Stimulated activated CD4-positive, alpha-beta T cell treated with anti-CD3 and anti-CD28 coated beads, Interleukin-15, amount 100 ng/mL, for 48 hours (primary cell): Measurements from ENCODE around the gene EIF4A3.

Experiments
- DNase-seq, 2 donors: peaks; one replicate each; pipeline ENCODE4 v3.0.0-alpha.2; 2020; ENCODE audit warnings: low read depth in 2 of 2

EIF4A3 gene

DNA sequence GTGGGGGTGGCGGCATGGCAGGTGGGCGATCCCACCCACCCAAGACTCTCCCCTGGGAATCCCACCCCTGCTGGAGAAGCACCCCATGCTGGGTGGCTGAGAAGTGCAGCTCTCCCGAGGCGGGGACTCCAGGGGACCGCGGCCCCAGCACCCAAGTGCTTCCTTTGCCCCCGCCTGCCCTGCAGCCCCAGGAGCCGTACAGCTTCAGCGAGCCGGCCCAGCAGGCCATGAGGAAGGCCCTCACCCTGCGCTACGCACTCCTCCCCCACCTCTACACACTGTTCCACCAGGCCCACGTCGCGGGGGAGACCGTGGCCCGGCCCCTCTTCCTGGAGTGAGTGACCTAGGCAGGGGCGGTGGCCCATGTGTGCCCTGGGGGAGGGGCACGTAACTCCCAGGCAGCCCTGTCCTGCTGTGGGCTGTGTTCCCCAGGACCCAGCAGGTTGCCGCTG lies 33.9 kb downstream of the EIF4A3 start:
- DNase-seq, result no peak

DNA sequence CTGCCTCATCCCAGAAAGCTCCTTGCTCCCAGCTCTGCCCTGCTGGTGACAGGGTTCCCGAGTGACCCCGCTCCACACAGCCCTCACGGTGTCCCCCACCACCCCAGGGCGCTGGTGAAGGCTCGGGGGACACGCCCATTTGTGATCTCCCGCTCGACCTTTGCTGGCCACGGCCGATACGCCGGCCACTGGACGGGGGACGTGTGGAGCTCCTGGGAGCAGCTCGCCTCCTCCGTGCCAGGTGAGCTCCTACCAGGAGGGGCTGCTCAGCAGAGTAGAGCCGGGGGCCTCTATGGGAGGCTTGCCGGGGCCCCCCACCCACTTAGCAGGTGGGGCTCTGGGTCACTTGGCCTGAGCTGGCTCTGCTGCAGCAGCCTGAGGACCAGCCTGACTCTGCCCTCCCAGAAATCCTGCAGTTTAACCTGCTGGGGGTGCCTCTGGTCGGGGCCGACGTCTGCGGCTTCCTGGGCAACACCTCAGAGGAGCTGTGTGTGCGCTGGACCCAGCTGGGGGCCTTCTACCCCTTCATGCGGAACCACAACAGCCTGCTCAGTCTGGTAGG lies 34.4 kb downstream of the EIF4A3 start:
- no peak for DNase-seq

DNA sequence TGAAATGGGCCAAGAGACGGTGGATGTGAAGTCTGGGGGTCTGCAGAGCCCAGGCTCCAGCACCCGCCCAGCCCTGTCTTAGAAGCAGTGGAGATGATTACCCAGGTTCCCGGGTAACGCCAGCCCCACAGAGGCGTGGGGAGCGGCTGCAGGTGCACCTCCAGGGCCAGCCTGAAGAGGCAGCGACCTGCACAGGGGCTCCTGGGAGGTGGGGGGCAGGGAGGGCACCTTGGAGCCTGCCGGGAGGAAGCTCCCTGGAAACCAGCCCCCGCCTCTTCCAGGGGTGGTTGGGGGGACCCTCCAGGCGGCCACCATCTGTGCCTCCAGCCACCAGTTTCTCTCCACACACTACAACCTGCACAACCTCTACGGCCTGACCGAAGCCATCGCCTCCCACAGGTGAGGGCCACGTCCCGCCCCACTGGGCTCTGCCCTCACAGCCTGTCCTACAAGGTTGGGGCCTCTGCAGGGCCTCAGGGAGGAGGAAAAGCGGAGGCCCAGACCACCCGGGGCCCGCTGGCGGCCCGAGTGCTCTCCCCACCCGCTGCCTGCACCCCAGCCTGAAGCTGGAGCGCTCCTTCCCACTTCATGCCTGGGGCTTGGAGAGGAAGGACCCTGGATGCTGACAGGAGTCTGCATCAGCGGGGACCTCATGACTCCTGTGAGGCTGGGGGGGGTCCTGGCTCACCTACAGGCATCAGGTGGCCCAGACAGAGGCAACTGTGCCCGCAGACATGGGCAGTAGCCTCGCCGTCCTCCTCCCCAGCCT lies 35.0 kb downstream of the EIF4A3 start:
- DNase-seq, result no peak

DNA sequence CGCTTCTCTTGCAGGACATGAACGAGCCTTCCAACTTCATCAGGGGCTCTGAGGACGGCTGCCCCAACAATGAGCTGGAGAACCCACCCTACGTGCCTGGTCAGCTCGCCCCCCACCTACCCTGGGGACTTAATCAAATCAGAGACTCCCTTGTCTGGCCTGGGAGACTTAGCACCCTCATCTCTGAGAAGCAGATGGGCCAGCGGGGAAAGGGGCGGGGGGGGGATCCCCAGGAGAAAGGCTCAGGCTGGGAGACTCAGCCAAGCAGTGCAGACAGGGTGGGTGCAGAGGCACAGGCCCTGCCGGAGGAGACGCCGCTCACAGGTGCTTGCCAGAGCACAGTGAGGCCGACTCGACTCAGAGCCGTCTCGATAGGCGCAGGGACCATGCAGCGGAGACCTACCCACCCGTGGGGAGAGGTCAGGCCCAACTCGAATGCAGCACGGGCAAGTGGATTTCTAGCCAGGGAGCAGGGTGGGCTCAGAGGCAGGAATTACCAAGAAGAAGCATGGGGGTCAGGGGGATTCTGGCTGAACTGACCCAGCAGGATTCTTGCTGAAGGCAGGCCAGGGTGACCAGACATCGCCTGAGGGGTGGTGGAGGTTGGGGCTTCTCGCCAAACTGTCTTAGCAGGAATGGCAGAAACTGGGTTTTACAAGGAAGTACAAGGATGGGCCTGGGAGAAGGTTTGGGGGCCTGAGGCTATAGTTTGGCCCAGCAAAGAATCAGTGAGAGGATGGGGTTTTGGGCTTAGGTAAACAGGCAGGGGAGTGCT lies 35.8 kb downstream of the EIF4A3 start:
- no peak for DNase-seq

DNA sequence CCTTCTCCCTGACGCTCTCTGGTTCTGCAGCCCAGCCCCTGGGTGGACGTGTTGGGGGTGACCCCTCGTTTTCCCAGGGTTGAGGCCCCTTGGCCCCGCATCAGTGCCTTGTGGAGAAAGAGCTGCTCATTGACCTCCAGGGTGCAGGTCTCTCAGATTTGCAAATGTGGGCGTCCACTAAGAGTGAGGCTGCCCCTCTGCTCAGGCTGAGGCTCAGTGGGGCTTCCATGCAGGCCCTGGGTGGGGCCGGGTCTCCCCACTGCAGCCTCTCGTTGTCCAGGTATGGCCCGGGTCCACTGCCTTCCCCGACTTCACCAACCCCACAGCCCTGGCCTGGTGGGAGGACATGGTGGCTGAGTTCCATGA lies 36.5 kb downstream of the EIF4A3 start:
- DNase-seq, result no peak

DNA sequence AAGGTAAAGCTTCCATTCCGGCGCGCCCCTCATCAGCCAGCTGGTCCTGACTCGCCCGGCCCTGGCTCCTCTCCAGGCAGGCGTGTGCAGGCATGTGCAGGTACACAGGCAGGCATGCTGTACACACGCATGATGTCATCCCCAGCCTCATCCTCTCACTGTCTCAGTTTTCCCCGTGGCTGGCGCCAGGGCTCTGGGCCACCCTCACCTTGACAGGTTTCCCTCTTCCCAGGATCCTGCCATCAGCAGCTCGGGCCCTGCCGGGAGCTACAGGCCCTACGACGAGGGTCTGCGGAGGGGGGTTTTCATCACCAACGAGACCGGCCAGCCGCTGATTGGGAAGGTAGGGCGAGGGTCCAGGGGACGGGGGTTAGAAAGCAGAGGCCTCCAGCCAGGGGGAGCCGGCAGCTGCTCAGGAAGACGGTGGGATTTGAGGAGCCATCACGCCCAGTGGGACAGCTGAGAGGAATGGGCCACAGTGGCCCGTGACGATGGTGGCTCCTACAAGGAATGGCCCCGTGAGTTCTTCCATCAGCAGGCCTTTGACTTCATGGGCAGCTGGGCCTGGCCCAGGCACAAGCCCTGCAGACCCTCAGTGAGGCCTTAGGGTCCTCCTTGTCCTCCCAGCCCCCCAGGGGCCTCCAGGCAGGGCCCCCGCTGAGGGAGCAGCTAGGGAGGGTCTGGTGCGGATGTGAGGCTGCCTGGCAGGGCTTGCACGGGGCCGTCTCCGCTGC lies 37.0 kb downstream of the EIF4A3 start:
- DNase-seq, result no peak

DNA sequence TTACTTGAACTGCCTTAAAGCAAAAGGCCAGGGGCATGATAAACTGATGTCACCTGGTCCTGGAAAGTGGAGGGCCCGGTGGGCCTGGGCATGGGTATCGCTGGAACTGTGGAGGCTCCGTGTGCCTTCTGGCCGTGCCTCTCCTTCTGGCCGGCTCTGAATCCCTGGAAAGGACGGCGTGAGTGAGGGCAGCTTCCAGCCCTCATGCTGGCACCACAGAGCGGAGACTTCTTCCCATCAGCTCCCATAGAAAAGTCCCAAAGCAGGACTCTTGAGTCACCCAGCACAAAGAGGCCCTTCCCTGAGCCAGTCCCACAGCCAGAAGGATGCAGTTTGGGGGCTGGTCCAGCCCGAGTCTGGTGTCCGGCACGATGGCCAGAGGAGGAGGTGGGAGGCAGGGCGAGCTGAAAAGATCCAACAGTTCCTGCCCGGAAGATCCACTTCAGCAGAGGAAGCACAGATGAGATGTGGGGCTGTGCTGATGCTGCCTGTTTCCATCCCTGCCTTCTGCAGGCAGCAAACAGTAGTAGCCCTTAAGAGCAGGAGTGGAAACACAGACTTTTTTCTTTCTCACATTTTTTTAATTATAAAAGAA lies 37.8 kb downstream of the EIF4A3 start:
- no peak for DNase-seq

DNA sequence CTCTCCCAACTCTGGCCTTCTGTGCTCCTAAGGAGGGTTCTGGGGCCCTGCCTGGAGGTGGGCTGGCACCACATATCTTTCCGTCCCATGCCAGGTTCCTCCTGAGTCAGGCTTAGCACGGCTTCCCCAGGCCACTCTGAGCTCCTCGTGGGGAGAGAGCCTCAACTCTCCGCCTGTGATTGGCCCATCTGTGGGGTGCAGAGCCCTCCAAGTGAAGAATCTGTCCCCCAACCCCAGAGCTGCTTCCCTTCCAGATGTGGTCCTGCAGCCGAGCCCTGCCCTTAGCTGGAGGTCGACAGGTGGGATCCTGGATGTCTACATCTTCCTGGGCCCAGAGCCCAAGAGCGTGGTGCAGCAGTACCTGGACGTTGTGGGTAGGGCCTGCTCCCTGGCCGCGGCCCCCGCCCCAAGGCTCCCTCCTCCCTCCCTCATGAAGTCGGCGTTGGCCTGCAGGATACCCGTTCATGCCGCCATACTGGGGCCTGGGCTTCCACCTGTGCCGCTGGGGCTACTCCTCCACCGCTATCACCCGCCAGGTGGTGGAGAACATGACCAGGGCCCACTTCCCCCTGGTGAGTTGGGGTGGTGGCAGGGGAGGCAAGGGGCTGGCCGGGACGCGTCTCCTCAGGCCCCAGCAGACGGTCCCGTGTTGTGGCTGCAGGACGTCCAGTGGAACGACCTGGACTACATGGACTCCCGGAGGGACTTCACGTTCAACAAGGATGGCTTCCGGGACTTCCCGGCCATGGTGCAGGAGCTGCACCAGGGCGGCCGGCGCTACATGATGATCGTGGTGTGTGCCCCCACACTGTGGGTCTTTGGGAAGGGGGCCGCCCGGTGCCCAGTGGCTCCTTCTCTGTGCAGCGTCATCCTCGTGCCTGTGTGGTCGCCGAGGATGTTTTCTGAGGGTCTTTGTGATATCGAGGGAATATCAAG lies 38.6 kb downstream of the EIF4A3 start:
- DNase-seq, result no peak

DNA sequence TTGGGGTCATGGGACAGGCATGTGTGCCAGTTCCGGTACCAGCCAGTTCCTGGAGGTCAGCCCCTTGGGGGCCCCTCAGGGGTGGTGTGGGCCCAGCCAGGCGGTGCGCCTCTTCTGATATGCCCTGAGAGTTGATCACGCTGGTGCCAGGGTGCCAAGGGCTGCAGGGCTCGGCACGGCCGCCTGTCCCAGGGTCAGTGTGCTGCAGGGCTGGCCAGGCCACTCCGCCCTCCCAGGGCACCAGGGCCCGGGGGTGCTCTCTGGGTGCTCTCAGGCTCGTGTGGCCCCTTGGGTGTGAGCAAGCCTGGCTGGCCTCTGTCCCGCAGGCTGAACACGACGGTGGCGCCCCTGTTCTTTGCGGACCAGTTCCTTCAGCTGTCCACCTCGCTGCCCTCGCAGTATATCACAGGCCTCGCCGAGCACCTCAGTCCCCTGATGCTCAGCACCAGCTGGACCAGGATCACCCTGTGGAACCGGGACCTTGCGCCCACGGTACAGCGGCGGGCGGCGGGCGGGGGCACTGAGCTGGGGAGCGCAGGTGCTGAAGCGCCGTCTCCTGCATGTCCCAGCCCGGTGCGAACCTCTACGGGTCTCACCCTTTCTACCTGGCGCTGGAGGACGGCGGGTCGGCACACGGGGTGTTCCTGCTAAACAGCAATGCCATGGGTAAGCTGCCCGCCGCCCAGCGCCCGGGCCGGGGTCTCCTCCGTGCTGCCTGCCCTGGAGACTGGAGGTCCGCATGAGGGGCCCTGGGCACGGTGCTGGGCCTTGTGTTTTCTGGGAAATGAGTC lies 39.5 kb downstream of the EIF4A3 start:
- DNase-seq, result no peak

DNA sequence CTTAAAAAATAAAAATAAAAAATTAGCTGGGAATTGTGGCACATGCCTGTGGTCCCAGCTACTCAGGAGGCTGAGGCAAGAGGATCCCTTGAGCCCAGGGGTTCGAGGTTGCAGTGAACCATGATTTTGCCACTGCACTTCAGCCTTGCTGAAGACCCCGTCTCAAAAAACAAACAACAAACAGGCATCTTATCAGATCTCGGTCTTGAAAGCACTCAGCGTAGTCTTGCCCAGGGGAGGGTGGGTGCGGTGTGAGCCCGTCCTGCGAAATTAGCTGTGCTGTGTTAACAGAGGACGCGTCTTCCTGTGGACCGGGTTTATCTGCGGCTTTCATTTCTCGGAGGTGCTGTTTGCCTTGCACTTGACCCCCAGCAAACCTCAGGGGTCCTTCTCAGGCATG lies 40.2 kb downstream of the EIF4A3 start:
- no peak for DNase-seq

DNA sequence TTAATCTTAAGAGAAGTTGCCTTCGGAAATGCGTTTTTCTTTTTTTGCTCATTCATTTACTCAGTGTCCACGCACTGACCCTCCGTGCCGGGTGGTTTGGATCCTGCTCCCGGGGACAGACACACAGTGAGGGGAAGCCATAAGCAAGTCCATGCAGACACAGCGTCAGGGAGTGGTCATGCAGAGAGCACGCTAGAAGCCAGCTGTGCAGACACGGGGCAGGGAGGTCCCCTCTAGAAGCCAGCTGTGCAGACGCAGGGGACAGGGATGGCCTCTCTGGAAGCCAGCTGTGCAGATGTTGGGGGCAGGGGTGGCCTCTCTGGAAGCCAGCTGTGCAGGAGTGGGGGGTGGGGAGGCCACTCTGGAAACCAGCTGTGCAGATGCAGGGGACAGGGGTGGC lies 40.8 kb downstream of the EIF4A3 start:
- DNase-seq, result no peak

DNA sequence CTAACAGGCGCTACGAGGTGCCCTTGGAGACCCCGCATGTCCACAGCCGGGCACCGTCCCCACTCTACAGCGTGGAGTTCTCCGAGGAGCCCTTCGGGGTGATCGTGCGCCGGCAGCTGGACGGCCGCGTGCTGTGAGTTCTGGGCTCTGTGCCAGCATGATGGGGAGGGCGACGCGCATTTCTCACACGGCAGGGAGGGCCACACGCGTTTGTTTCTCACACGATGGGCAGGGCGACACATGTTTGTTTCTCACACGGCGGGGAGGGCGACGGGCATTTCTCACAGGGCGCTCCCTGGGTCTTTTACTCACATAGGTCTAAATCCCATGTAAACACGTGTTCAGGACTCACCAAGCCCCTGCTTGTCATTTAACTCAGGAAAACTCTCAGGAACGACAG lies 41.2 kb downstream of the EIF4A3 start:
- no peak for DNase-seq

DNA sequence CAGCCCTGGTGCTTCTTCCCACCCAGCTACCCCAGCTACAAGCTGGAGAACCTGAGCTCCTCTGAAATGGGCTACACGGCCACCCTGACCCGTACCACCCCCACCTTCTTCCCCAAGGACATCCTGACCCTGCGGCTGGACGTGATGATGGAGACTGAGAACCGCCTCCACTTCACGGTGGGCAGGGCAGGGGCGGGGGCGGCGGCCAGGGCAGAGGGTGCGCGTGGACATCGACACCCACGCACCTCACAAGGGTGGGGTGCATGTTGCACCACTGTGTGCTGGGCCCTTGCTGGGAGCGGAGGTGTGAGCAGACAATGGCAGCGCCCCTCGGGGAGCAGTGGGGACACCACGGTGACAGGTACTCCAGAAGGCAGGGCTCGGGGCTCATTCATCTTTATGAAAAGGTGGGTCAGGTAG lies 42.0 kb downstream of the EIF4A3 start:
- DNase-seq, result no peak

DNA sequence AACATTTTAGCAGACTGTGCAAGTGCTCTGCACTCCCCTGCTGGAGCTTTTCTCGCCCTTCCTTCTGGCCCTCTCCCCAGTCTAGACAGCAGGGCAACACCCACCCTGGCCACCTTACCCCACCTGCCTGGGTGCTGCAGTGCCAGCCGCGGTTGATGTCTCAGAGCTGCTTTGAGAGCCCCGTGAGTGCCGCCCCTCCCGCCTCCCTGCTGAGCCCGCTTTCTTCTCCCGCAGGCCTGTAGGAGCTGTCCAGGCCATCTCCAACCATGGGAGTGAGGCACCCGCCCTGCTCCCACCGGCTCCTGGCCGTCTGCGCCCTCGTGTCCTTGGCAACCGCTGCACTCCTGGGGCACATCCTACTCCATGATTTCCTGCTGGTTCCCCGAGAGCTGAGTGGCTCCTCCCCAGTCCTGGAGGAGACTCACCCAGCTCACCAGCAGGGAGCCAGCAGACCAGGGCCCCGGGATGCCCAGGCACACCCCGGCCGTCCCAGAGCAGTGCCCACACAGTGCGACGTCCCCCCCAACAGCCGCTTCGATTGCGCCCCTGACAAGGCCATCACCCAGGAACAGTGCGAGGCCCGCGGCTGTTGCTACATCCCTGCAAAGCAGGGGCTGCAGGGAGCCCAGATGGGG lies 42.5 kb downstream of the EIF4A3 start:
- no peak for DNase-seq

DNA sequence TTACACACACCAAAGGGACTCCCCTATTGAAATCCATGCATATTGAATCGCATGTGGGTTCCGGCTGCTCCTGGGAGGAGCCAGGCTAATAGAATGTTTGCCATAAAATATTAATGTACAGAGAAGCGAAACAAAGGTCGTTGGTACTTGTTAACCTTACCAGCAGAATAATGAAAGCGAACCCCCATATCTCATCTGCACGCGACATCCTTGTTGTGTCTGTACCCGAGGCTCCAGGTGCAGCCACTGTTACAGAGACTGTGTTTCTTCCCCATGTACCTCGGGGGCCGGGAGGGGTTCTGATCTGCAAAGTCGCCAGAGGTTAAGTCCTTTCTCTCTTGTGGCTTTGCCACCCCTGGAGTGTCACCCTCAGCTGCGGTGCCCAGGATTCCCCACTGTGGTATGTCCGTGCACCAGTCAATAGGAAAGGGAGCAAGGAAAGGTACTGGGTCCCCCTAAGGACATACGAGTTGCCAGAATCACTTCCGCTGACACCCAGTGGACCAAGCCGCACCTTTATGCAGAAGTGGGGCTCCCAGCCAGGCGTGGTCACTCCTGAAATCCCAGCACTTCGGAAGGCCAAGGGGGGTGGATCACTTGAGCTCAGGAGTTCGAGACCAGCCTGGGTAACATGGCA lies 43.4 kb downstream of the EIF4A3 start:
- no peak for DNase-seq

DNA sequence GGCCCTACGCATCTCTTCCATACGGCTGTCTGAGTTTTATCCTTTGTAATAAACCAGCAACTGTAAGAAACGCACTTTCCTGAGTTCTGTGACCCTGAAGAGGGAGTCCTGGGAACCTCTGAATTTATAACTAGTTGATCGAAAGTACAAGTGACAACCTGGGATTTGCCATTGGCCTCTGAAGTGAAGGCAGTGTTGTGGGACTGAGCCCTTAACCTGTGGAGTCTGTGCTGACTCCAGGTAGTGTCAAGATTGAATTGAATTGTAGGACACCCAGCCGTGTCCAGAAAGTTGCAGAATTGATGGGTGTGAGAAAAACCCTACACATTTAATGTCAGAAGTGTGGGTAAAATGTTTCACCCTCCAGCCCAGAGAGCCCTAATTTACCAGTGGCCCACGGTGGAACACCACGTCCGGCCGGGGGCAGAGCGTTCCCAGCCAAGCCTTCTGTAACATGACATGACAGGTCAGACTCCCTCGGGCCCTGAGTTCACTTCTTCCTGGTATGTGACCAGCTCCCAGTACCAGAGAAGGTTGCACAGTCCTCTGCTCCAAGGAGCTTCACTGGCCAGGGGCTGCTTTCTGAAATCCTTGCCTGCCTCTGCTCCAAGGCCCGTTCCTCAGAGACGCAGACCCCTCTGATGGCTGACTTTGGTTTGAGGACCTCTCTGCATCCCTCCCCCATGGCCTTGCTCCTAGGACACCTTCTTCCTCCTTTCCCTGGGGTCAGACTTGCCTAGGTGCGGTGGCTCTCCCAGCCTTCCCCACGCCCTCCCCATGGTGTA lies 44.1 kb downstream of the EIF4A3 start:
- no peak for DNase-seq

DNA sequence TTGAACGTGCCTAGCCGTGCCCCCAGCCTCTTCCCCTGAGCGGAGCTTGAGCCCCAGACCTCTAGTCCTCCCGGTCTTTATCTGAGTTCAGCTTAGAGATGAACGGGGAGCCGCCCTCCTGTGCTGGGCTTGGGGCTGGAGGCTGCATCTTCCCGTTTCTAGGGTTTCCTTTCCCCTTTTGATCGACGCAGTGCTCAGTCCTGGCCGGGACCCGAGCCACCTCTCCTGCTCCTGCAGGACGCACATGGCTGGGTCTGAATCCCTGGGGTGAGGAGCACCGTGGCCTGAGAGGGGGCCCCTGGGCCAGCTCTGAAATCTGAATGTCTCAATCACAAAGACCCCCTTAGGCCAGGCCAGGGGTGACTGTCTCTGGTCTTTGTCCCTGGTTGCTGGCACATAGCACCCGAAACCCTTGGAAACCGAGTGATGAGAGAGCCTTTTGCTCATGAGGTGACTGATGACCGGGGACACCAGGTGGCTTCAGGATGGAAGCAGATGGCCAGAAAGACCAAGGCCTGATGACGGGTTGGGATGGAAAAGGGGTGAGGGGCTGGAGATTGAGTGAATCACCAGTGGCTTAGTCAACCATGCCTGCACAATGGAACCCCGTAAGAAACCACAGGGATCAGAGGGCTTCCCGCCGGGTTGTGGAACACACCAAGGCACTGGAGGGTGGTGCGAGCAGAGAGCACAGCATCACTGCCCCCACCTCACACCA lies 44.8 kb downstream of the EIF4A3 start:
- no peak for DNase-seq
